ENCODE results near the gene ANKS1A. TPM values are rescaled to one million over a fixed set of nuclear protein-coding genes. Genes with fewer than 3 reads are reported as not detected.
"Not testable (repeated sequence)": the region's sequence is repeated elsewhere in the genome, so short reads cannot be mapped to it uniquely, and the experiment has no call there.

The ANKS1A gene
- polyA plus RNA-seq, 1 of the 3 experiments (the other 2 are of a cell fraction): 7.6 TPM

DNA sequence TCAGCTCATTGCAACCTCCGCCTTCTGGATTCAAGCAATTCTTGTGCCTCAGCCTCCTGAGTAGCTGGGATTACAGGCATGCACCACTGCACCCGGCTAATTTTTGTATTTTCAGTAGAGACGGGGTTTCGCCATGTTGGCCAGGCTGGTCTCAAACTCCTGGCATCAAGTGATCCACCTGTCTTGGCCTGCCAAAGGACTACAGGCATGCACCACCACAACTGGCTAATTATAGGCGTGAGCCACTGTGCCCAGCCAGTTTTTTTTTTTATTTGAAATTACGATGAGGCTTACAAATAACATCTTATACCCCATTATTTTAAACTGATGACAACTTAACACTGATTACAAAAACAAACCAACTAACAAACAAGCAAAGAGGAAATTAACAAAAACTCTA is 40.0 kb upstream of the ANKS1A start:
- H3K9ac ChIP-seq; H3K4me1 ChIP-seq (ENCODE audit: control insufficient read depth in 1 of 2, insufficient read depth in 2 of 2, low read depth in 1 of 2, low read length in 1 of 2); H3K4me3 ChIP-seq (ENCODE audit: low read depth in 2 of 2, low read length in 1 of 2); H3K9me2 ChIP-seq; H4K20me1 ChIP-seq (ENCODE audit: insufficient read depth); H3K36me3 ChIP-seq (replicated peaks in 1 of 2; ENCODE audit: control insufficient read depth in 1 of 2, insufficient read depth in 2 of 2, low read length in 1 of 2); POLR2A ChIA-PET; H3F3A ChIP-seq (replicated peaks; ENCODE audit: insufficient read depth); CTCF ChIA-PET; H3K9me3 ChIP-seq; H2AFZ ChIP-seq (ENCODE audit: low read depth); H3K27ac ChIP-seq (ENCODE audit: low read depth in 2 of 2, low read length in 1 of 2); H3K4me2 ChIP-seq; H3K27me3 ChIP-seq (ENCODE audit: insufficient read depth); DNase-seq; H3K79me2 ChIP-seq (ENCODE audit: insufficient read depth): not testable (repeated sequence)
- WGBS (ENCODE audit: low lambda C conversion rate): 98% methylated on average over 5 of the region's 6 CpGs

- 100% methylated on average over 1 of the region's 1 CpG for WGBS (ENCODE audit: low lambda C conversion rate)
- H3F3A ChIP-seq (replicated peaks; ENCODE audit: insufficient read depth): no peaks in the 10 kb centered on the region
- H3K27ac ChIP-seq (ENCODE audit: low read depth in 2 of 2, low read length in 1 of 2): no peak overlapping the region
- ChIA-PET CTCF (interaction anchor here (1.2 kb wide), 1 partner anchor 198 kb away, joined by 3 read pairs; no protein-coding TSS in a partner anchor), POLR2A (no interaction called here)
- TF ChIP-seq MXI1 (IDR thresholded peaks at IDR 0.05; ENCODE audit: low read depth, low read length): no peak
- no peaks in the 10 kb centered on the region for H3K4me1 ChIP-seq (ENCODE audit: control insufficient read depth in 1 of 2, insufficient read depth in 2 of 2, low read depth in 1 of 2, low read length in 1 of 2)
- no peaks in the 10 kb centered on the region for H3K9me3 ChIP-seq
- no peak overlapping the region for H2AFZ ChIP-seq (ENCODE audit: low read depth)
- no peak overlapping the region for H3K4me2 ChIP-seq
- H4K20me1 ChIP-seq (ENCODE audit: insufficient read depth): no peaks in the 10 kb centered on the region
- H3K36me3 ChIP-seq (replicated peaks in 1 of 2; ENCODE audit: control insufficient read depth in 1 of 2, insufficient read depth in 2 of 2, low read length in 1 of 2): peaks cover 6 to 13% of the 10 kb centered on the region in 2 experiments
- DNase-seq: no peak
- H3K9me2 ChIP-seq: no peaks in the 10 kb centered on the region
- no peak overlapping the region for H3K9ac ChIP-seq
- H3K79me2 ChIP-seq (ENCODE audit: insufficient read depth): no peaks in the 10 kb centered on the region
- no peaks in the 10 kb centered on the region for H3K27me3 ChIP-seq (ENCODE audit: insufficient read depth)
- no peak overlapping the region for H3K4me3 ChIP-seq (ENCODE audit: low read depth in 2 of 2, low read length in 1 of 2)
Observed at GRCh38 chr6:34851361-34851760, 37.7 kb upstream of the ANKS1A start.

DNA sequence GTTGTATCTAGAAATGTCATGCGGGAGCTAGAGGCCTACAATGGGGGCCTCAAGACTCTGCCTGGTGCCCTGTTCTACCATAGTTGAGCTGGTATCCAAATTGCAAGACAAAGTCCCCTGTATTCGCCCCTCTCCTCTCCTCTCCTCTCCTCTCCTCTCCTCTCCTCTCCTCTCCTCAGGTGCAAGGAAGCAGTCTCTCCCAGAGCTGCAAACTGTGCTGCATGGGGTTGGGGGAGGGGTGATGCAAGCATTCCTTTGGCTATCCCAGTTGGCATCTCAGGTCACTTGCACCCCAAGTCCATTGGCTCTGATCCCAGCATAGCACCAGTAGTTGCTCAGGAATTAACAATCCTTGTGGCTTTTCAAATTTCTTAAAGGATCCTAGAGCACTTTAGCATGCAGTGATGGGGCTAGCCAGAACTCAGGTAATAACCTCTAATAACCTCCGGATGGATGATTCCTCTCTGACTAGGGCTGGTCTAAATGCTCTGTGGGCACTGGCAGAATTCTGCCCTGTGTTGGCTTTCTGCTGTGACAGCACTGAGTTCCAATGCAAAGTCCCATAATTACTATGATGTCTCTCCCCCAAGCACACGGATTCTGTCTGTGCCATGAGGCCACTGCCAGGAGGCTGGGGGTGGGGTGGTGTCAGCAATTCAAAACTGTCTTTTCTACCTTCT is 36.5 kb upstream of the ANKS1A start:
- TF ChIP-seq EZH2phosphoT487 (IDR thresholded peaks at IDR 0.05; ENCODE audit: borderline replicate concordance, low read depth) (no peak), TEAD4 (IDR thresholded peaks at IDR 0.05; ENCODE audit: borderline replicate concordance, insufficient read depth) (no peak), POLR2AphosphoS5 (IDR thresholded peaks at IDR 0.05; ENCODE audit: low read depth, low read length) (no peak), RCOR1 (IDR thresholded peaks at IDR 0.05; ENCODE audit: low read length) (no peak), SIN3A (IDR thresholded peaks at IDR 0.05; ENCODE audit: borderline replicate concordance, low read depth, low read length) (no peak), GABPA (IDR thresholded peaks at IDR 0.05; ENCODE audit: low read depth) (no peak)
- 88% methylated on average over 4 of the region's 4 CpGs for WGBS (ENCODE audit: low lambda C conversion rate)

More for the DNA sequence above, 36.5 kb upstream of the ANKS1A start:
- H3K79me2 ChIP-seq (ENCODE audit: insufficient read depth): no peaks in the 10 kb centered on the region
- no peaks in the 10 kb centered on the region for H3K4me1 ChIP-seq (ENCODE audit: control insufficient read depth in 1 of 2, insufficient read depth in 2 of 2, low read depth in 1 of 2, low read length in 1 of 2)
- H3K9me3 ChIP-seq: no peaks in the 10 kb centered on the region
- H3F3A ChIP-seq (replicated peaks; ENCODE audit: insufficient read depth): no peaks in the 10 kb centered on the region
- H3K36me3 ChIP-seq (replicated peaks in 1 of 2; ENCODE audit: control insufficient read depth in 1 of 2, insufficient read depth in 2 of 2, low read length in 1 of 2): peaks cover 16 to 25% of the 10 kb centered on the region in 2 experiments
- H2AFZ ChIP-seq (ENCODE audit: low read depth): no peak overlapping the region
- H3K27me3 ChIP-seq (ENCODE audit: insufficient read depth): no peaks in the 10 kb centered on the region
- POLR2A ChIA-PET: no interaction called here
- no peak overlapping the region for H3K4me3 ChIP-seq (ENCODE audit: low read depth in 2 of 2, low read length in 1 of 2)
- CTCF ChIA-PET: no interaction called here
- no peak overlapping the region for H3K27ac ChIP-seq (ENCODE audit: low read depth in 2 of 2, low read length in 1 of 2)
- H3K9ac ChIP-seq: no peak overlapping the region
- no peaks in the 10 kb centered on the region for H4K20me1 ChIP-seq (ENCODE audit: insufficient read depth)
- no peaks in the 10 kb centered on the region for H3K9me2 ChIP-seq
- no peak overlapping the region for H3K4me2 ChIP-seq
- DNase-seq: no peak
